Retinal pigment epithelial cell (primary cell): Measurements from ENCODE around the gene CD47.

Source experiments
- DNase-seq: peaks from one replicate; pipeline ENCODE4 v3.0.0-alpha.2; 2010; ENCODE audit warnings: low read depth
- H3K4me3 ChIP-seq: 2 replicates; pipeline ENCODE4 v1.5.1; 2011; ENCODE audit warnings: mild to moderate bottlenecking, low read length, control low read depth, moderate library complexity
- TF ChIP-seq, protein P1 (sequence below): conservative IDR thresholded peaks from 2 replicates; pipeline ENCODE4 v1.5.1; 2011; ENCODE audit warnings: low read depth, low read length, control low read depth, inconsistent platforms

Gene CD47

DNA sequence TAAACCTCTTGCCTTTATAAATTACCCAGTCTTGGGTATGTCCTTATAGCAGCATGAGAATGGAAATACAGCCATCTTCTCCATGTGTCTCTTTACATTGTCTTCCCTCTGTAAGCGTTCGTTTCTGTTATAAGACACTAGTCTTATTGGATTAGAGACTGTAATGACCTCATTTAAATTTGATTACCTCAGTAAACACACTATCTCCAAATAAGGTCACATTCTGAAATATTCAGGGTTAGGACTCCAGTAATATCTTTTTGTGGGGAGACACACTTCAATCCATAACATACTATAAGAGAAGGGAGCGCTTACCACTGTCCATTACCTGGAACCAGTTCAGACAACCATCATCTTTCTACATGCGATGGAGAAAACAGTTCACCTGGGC, 34.3 kb upstream of the CD47 start:
- DNase-seq, result no peak
- H3K4me3 ChIP-seq, result no peak overlapping the region
- TF ChIP-seq, protein P1, sequence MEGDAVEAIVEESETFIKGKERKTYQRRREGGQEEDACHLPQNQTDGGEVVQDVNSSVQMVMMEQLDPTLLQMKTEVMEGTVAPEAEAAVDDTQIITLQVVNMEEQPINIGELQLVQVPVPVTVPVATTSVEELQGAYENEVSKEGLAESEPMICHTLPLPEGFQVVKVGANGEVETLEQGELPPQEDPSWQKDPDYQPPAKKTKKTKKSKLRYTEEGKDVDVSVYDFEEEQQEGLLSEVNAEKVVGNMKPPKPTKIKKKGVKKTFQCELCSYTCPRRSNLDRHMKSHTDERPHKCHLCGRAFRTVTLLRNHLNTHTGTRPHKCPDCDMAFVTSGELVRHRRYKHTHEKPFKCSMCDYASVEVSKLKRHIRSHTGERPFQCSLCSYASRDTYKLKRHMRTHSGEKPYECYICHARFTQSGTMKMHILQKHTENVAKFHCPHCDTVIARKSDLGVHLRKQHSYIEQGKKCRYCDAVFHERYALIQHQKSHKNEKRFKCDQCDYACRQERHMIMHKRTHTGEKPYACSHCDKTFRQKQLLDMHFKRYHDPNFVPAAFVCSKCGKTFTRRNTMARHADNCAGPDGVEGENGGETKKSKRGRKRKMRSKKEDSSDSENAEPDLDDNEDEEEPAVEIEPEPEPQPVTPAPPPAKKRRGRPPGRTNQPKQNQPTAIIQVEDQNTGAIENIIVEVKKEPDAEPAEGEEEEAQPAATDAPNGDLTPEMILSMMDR, result no peak

DNA sequence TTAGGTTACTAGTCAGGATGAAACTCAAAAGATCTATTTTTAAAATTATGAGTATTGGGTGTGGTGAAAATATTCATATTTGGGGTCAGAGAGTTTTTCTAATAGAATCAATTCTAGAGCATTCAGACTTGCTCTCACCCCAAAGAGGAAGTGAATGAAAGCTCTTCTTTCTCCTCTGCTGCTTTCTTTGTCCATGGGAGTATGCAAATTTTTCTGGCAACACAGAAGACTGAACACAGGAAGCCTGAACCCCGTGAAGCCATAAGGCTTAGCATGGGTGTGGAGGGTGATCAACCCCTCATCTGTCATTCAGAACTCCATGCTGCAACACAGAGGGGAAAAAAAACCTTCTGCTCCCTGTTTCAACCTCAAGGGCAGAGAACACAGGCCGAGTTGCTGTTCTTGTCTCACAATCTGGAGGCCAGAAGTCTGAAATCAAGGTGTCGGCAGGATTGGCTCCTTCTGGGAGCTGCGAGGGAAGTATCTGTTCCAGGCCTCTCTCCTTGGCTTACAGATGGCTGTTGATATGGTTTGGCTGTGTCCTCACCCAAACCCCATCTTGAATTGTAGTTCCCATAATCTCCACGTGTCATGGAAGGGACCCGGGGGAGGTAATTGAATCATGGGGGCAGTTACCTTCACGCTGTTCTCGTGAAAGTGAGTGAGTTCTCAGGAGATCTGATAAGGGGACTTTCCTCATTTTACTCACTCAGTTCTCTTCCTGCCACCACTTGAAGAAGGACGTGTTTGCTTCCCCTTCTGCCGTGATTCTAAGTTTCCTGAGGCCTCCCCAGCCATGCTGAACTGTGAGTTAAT, 33.7 kb upstream of the CD47 start:
- H3K4me3 ChIP-seq, result no peak overlapping the region
- TF ChIP-seq, protein P1, result no peak
- DNase-seq, result no peak

DNA sequence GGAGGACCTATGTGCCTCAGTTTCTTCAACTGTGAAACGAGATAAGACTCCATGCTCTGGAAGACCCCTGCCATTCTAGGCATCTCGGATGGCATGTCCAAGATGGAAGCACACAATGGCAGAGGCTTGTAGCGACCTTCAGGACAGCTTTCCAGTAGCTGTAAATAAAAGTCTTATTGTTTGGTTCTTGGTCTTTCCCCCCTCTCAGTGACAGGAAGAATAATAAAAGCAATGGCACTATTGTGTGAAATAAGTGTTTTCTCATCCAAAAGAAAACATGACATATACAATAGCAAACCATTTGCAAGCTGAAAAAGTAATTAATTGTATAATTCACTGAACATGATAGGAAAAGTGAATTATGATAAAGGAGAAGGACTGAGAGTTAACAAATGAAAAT, 32.5 kb upstream of the CD47 start:
- no peak for DNase-seq
- no peak overlapping the region for H3K4me3 ChIP-seq
- TF ChIP-seq, protein P1, result no peak

DNA sequence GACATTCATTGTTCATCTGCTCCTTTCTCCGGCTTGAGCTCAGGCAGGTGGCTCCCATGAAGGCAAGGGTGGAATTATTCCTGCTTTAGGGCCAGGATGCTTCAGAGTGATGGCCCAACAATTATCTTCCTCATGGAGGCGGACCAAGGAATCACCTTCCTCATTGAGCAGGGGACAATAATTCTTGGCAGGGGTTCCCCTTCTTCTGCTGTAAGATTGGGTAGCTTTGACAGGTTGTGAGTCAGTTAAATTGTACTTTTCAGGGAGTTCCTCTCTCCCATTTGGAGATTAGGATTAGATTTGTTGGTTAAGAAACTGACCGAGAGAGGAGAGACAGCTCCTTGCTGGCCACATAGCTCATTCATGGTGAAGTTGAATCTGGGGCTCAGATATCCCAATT, 31.4 kb upstream of the CD47 start:
- no peak for DNase-seq
- H3K4me3 ChIP-seq, result no peak overlapping the region
- TF ChIP-seq, protein P1, result no peak

DNA sequence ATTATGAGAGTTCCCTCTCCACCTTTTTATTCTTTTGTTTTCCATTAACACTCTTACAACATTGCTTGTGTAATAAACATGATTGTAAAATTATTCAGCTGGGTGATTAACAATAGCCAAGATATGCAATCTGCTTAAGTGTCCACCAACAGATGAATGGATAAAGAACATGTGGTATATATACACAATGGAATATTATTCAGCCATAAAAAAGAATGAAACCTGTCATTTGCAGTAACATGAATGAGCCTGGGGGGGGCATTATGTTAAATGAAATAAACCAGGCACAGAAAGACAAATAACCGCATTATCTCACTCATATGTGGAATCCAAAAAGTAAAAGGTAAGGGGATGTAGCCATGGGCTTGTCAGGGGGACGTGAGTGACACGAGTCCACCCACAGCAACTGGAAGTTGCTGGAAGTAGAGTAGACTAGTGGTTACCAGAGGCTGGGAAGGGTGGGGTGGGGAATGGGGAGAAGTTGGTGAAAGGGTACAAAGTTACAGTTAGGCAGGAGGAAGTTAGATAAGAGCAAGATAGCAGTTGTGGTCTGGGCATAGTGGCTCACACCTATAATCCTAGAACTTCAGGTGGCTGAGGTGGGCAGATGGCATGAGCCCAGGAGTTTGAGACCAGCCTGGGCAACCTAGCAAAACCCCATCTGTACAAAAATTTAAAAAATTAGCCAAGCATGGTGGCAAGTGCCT, 28.7 kb upstream of the CD47 start:
- H3K4me3 ChIP-seq, result no peak overlapping the region
- TF ChIP-seq, protein P1, result no peak
- no peak for DNase-seq

DNA sequence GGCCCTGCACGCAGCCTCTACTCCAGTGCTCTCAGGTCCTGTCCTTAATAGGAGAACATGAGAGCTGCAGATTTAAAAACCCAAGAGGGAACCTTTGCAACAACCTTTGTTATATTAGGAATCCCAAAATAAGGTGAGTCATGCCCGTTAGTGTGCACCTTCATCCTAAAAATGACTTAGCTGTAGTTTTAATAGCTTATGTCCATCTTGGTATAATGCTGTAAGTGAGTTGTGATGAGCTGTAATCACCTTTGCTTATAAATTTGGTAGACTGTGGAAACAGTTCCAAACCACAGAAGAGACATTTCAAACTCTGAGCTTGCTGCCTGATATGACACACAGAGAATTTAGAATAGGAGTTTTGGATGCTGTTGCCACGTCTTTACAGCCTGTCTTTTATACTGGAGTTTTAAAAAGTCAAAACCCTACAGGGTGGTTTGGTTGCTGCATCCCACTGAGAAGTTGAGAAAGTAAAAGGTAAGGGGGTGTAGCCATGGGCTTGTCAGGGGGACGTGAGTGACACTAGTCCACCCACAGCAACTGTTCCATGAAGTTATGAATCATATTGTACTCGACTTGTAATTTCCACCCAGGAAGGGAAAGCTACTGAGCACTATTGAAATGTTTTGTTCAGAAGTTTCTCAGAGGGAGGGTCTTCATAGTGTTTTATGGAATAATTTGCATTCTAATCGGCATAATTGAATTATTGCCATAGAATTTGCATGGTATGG, 27.4 kb upstream of the CD47 start:
- TF ChIP-seq, protein P1, result no peak
- DNase-seq, result no peak
- H3K4me3 ChIP-seq, result no peak overlapping the region
